OCI-M2 (cell line): Measurements from ENCODE around the gene NOS1.
"Not testable (repeated sequence)": the region's sequence is repeated elsewhere in the genome, so short reads cannot be mapped to it uniquely, and the experiment has no call there.

Source experiments
- DNase-seq: peaks from one replicate; lab custom pipeline; 2025; ENCODE audit not compliant: unreplicated experiment; lab: John Stamatoyannopoulos, UW

NOS1 gene

GRCh38 chr12:117273091-117273490 lies 88.3 kb downstream of the NOS1 start:
- DNase-seq = no peak

- DNase-seq = no peak
These were observed 88.7 kb downstream of the NOS1 start for GRCh38 chr12:117272690-117273089.

- DNase-seq = no peak
These were observed 98.7 kb downstream of the NOS1 start for GRCh38 chr12:117262749-117263148.

- DNase-seq = no peak
These were observed 100.2 kb downstream of the NOS1 start for GRCh38 chr12:117261247-117261646.

- no peak for DNase-seq
These were observed 106.0 kb downstream of the NOS1 start for GRCh38 chr12:117255386-117255785.

GRCh38 chr12:117243488-117243887 lies 117.9 kb downstream of the NOS1 start:
- no peak for DNase-seq

GRCh38 chr12:117241697-117242096 lies 119.7 kb downstream of the NOS1 start:
- DNase-seq = no peak

GRCh38 chr12:117240081-117240755 lies 121.2 kb downstream of the NOS1 start:
- no peak for DNase-seq

- no peak for DNase-seq
These were observed 124.9 kb downstream of the NOS1 start for GRCh38 chr12:117236456-117237001.

GRCh38 chr12:117235261-117235660 lies 126.2 kb downstream of the NOS1 start:
- no peak for DNase-seq

GRCh38 chr12:117234441-117234840 lies 127.0 kb downstream of the NOS1 start:
- DNase-seq = no peak

- DNase-seq = no peak
These were observed 129.7 kb downstream of the NOS1 start for GRCh38 chr12:117231750-117232149.

- no peak for DNase-seq
These were observed 133.2 kb downstream of the NOS1 start for GRCh38 chr12:117228239-117228638.

GRCh38 chr12:117227000-117227653 lies 134.3 kb downstream of the NOS1 start:
- DNase-seq = no peak

- no peak for DNase-seq
These were observed 134.9 kb downstream of the NOS1 start for GRCh38 chr12:117226505-117226904.

- DNase-seq = no peak
These were observed 136.2 kb downstream of the NOS1 start for GRCh38 chr12:117225179-117225578.

- DNase-seq = not testable (repeated sequence)
These were observed 140.5 kb downstream of the NOS1 start for GRCh38 chr12:117220947-117221346.

- DNase-seq = no peak
These were observed 143.3 kb downstream of the NOS1 start for GRCh38 chr12:117218149-117218548.

GRCh38 chr12:117216686-117217085 lies 144.7 kb downstream of the NOS1 start:
- DNase-seq = no peak

GRCh38 chr12:117214797-117215196 lies 146.6 kb downstream of the NOS1 start:
- DNase-seq = no peak

GRCh38 chr12:117213295-117213808 lies 148.1 kb downstream of the NOS1 start:
- DNase-seq = no peak

- peak; percentile 13 for DNase-seq
These were observed 148.7 kb downstream of the NOS1 start for GRCh38 chr12:117212563-117213190.
